ENCODE results near the gene ZMYM3. TPM values are rescaled to one million over a fixed set of nuclear protein-coding genes. Genes with fewer than 3 reads are reported as not detected.

The ZMYM3 gene
- total RNA-seq, 1 donor from 2014 or later: 46.9 TPM

DNA sequence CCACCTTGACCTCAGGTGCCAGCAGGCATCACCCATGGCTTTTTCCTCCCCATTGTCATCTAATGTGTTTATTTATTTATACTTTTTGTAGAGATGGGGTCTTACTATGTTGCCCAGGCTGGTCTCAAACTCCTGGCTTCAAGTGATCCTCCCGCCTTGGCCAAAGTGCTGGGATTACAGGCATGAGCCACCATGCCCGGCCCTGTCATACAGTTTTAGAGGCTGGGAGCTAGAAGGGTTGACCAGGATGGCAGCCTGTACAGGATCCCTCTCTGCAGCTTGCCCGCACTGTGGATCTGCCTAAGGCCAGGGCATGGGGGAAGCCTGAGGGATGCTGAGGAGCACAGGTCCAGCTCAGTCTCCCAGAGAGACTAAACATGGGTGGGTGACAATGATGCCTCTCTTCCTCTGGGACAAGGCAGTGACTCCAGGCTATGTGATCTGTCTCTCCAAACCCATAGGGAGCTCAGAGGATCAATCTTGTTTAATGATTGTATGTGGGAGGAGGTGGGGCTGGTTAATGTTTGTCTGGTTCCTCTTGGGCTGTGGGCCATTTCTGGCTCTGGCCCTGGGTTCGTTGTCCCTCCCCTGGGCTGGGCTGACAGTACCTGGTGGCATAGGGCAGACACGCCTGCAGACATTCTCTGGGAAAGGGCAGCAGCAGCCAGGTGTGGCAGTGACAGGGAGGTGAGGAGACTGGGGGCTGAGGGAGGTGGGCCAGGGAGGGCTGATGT is 39.2 kb downstream of the ZMYM3 start:
- DNase-seq (ENCODE audit: low spot score): peak; percentile 81

- DNase-seq (ENCODE audit: low spot score): no peak
Measured at GRCh38 chrX:71214152-71214551, 39.8 kb downstream of the ZMYM3 start.

DNA sequence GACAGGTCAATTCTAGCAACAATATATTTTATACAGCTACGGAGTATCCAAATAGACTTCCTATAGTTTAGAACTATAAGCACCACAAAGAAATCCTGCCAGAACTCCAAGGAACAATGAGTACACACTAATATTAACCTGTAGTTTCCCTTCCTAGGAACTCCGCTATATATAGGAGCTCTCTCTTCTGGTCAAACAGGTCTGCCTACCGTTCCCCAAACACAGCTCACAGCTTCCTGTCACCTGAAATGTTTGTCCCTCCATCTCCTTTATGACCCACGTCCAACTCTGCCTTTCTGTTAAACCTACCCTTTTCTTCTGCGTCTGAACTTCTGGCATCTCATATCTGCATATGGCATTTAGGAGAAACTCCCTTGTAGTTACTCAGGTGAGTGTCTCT is 41.4 kb downstream of the ZMYM3 start:
- DNase-seq (ENCODE audit: low spot score): no peak

- DNase-seq (ENCODE audit: low spot score): no peak
Measured at GRCh38 chrX:71210816-71211215, 43.1 kb downstream of the ZMYM3 start.

- no peak for DNase-seq (ENCODE audit: low spot score)
Measured at GRCh38 chrX:71199252-71200008, 54.5 kb downstream of the ZMYM3 start.

DNA sequence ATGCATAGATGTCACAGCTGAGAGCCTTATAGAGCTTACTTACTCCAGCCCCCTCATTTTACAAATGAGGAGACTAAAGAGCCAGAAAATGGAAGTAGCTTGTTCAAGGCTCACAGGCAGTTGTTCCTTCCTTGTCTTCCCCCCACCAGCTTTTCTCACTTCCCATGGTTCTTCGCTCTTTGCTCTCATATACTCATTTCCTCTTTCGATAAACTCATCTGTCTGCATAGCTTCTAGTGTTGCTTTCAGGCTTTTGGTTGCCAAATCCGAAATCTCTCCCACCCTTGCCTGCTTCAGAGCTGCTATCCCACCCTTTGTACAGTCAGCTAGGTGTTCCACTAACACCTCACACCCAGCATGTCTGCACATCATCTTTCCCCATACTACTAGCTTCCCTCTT is 55.9 kb downstream of the ZMYM3 start:
- no peak for DNase-seq (ENCODE audit: low spot score)

- no peak for DNase-seq (ENCODE audit: low spot score)
Measured at GRCh38 chrX:71195964-71196649, 57.8 kb downstream of the ZMYM3 start.

DNA sequence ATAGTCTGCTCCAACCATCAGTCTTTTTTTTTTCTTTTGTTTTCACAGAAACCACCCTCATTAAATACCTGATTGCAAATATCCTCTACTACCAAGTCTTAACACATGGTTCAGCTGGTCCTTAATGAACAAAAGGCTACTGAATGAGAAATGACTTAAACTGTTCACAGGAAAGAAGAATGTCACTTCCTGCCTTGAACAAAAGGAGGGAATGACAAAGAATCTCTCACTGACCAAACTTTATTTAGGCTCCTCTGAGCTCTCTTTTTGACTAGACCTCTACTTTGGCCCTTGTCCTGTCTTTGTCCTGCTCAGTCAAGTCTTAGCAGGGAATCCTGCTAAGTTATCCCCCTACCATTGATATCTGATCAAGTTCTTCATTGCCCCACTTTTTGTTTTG is 62.7 kb downstream of the ZMYM3 start:
- no peak for DNase-seq (ENCODE audit: low spot score)

Other genes starting within 250 kb of the ZMYM3 start
- gene SNX12, start 185.8 kb downstream of the ZMYM3 start, total RNA-seq: 65.3 TPM
- gene FOXO4, start 158.3 kb downstream of the ZMYM3 start, total RNA-seq: 42.3 TPM
- not detected for gene CXorf65, start 147.4 kb downstream of the ZMYM3 start, total RNA-seq
- gene IL2RG, start 142.6 kb downstream of the ZMYM3 start, total RNA-seq: 8.9 TPM
- gene MED12, start 135.5 kb downstream of the ZMYM3 start, total RNA-seq: 43.2 TPM
- 2.5 TPM for gene NLGN3, start 109.3 kb downstream of the ZMYM3 start, total RNA-seq
- gene GJB1, start 30.9 kb downstream of the ZMYM3 start, total RNA-seq: 228 TPM
- gene NONO, start 29.5 kb upstream of the ZMYM3 start, total RNA-seq: 323 TPM
- 7.0 TPM for gene ITGB1BP2, start 47.6 kb upstream of the ZMYM3 start, total RNA-seq
- 44.2 TPM for gene TAF1, start 112.2 kb upstream of the ZMYM3 start, total RNA-seq